ENCODE results near the gene WRNIP1.

Gene WRNIP1

GRCh38 chr6:2765166-2765895 is at the start of gene WRNIP1:
Gene WRNIP1 (plus strand): TSS chr6:2765393. CDS start chr6:2765623, 230 bp downstream.
- H3K27ac ChIP-seq: peak within 1 kb of the TSS; percentile 92
- peak; percentile 94 for TF ChIP-seq ZFX (IDR thresholded peaks at IDR 0.05)
- peak; percentile 87 for TF ChIP-seq CTCF (conservative IDR thresholded peaks at IDR 0.05)

GRCh38 chr6:2715737-2716136 is 49.5 kb upstream of the WRNIP1 start:
- TF ChIP-seq CTCF (conservative IDR thresholded peaks at IDR 0.05): no peak

GRCh38 chr6:2716936-2717700 is 48.1 kb upstream of the WRNIP1 start:
- TF ChIP-seq CTCF (conservative IDR thresholded peaks at IDR 0.05) (no peak), ZFX (IDR thresholded peaks at IDR 0.05) (no peak)

More at GRCh38 chr6:2715737-2716136, 49.5 kb upstream of the WRNIP1 start:
- H3K27ac ChIP-seq: peak overlapping the region; percentile 37

GRCh38 chr6:2718334-2719092 is 46.7 kb upstream of the WRNIP1 start:
- no peak for TF ChIP-seq CTCF (conservative IDR thresholded peaks at IDR 0.05)
- TF ChIP-seq ZFX (IDR thresholded peaks at IDR 0.05): no peak
- H3K27ac ChIP-seq: no peak overlapping the region

More at GRCh38 chr6:2716936-2717700, 48.1 kb upstream of the WRNIP1 start:
- no peak overlapping the region for H3K27ac ChIP-seq

- no peak overlapping the region for H3K27ac ChIP-seq
- TF ChIP-seq ZFX (IDR thresholded peaks at IDR 0.05) (no peak), CTCF (conservative IDR thresholded peaks at IDR 0.05) (no peak)
These were observed 46.1 kb upstream of the WRNIP1 start for GRCh38 chr6:2719093-2719455.

- TF ChIP-seq ZFX (IDR thresholded peaks at IDR 0.05) (no peak), CTCF (conservative IDR thresholded peaks at IDR 0.05) (no peak)
These were observed 44.0 kb upstream of the WRNIP1 start for GRCh38 chr6:2721219-2721618.

More at GRCh38 chr6:2721219-2721618, 44.0 kb upstream of the WRNIP1 start:
- no peak overlapping the region for H3K27ac ChIP-seq

Measured in C4-2B (cell line).